Astrocyte (in vitro differentiated cells and primary cell): ENCODE results near the gene HRH2. TPM values are rescaled to one million over a fixed set of nuclear protein-coding genes. Genes with fewer than 3 reads are reported as not detected.

ENCODE experiments used
- DNase-seq: peaks from one replicate; pipeline ENCODE4 v3.0.0-alpha.2; 2010; ENCODE audit warnings: low read depth
- FAIRE-seq: peaks from 2 replicates; lab custom pipeline; 2011; peaks lifted over from hg19 to GRCh38; lab: Jason Lieb, UNC
- H2AFZ ChIP-seq: 2 replicates; pipeline ENCODE4 v1.6.0; 2012; ENCODE audit warnings: low read depth, low read length, inconsistent platforms
- H3K27ac ChIP-seq: 2 replicates; pipeline ENCODE4 v1.5.1; 2011; ENCODE audit warnings: low read depth, low read length, inconsistent platforms
- H3K27me3 ChIP-seq: 2 replicates; pipeline ENCODE4 v1.6.0; 2011; ENCODE audit warnings: low read length, inconsistent platforms; ENCODE audit not compliant: insufficient read depth
- H3K36me3 ChIP-seq: 2 replicates; pipeline ENCODE4 v1.5.1; 2011; ENCODE audit warnings: low read length, inconsistent platforms; ENCODE audit not compliant: insufficient read depth
- H3K4me1 ChIP-seq: 2 replicates; pipeline ENCODE4 v1.5.1; 2011; ENCODE audit warnings: low read length, inconsistent platforms; ENCODE audit not compliant: insufficient read depth
- H3K4me2 ChIP-seq: 2 replicates; pipeline ENCODE4 v1.6.0; 2012; ENCODE audit warnings: low read length, inconsistent platforms
- H3K4me3 ChIP-seq: 2 replicates; pipeline ENCODE4 v1.5.1; 2011; ENCODE audit warnings: low read depth, mild to moderate bottlenecking, low read length, inconsistent platforms; ENCODE audit not compliant: insufficient read depth
- H3K79me2 ChIP-seq: 2 replicates; pipeline ENCODE4 v1.6.0; 2012; ENCODE audit warnings: mild to moderate bottlenecking, low read length, inconsistent platforms; ENCODE audit not compliant: insufficient read depth
- H3K9ac ChIP-seq: 2 replicates; pipeline ENCODE4 v1.6.0; 2012; ENCODE audit warnings: mild to moderate bottlenecking, low read length, inconsistent platforms
- H3K9me3 ChIP-seq: 2 replicates; pipeline ENCODE4 v1.5.1; 2012; ENCODE audit warnings: low read depth, mild to moderate bottlenecking, low read length, inconsistent platforms; ENCODE audit not compliant: insufficient read depth
- H4K20me1 ChIP-seq: 2 replicates; pipeline ENCODE4 v1.6.0; 2012; ENCODE audit warnings: low read length, inconsistent platforms; ENCODE audit not compliant: insufficient read depth
- H3K27ac Mint-ChIP-seq: one replicate; pipeline ENCODE4 v1.8.0; 2021; ENCODE audit warnings: mild to moderate bottlenecking, mixed read lengths; ENCODE audit not compliant: unreplicated experiment
- H3K27me3 Mint-ChIP-seq: one replicate; pipeline ENCODE4 v1.8.0; 2021; ENCODE audit warnings: low read depth, mixed read lengths; ENCODE audit not compliant: unreplicated experiment
- H3K36me3 Mint-ChIP-seq: one replicate; pipeline ENCODE4 v1.8.0; 2021; ENCODE audit warnings: low read depth, mixed read lengths; ENCODE audit not compliant: unreplicated experiment
- H3K4me1 Mint-ChIP-seq: one replicate; pipeline ENCODE4 v1.8.0; 2021; ENCODE audit warnings: low read depth, mixed read lengths; ENCODE audit not compliant: unreplicated experiment
- H3K4me3 Mint-ChIP-seq: one replicate; pipeline ENCODE4 v1.8.0; 2021; ENCODE audit warnings: mild to moderate bottlenecking, moderate library complexity, mixed read lengths; ENCODE audit not compliant: unreplicated experiment
- H3K9me3 Mint-ChIP-seq: one replicate; pipeline ENCODE4 v1.8.0; 2021; ENCODE audit warnings: mild to moderate bottlenecking, mixed read lengths; ENCODE audit not compliant: unreplicated experiment
- CTCF ChIP-seq: IDR thresholded peaks from 2 replicates; pipeline ENCODE4 v1.5.1; 2011; ENCODE audit warnings: low read depth, mild to moderate bottlenecking, inconsistent platforms, low read length, moderate library complexity; ENCODE audit not compliant: insufficient read depth
- EZH2 ChIP-seq: IDR thresholded peaks from 2 replicates; pipeline ENCODE4 v1.6.1; 2012; ENCODE audit warnings: mild to moderate bottlenecking, low read length, inconsistent platforms; ENCODE audit not compliant: insufficient read depth
- total RNA-seq: library from RNA; stranded (reverse); gene quantifications from 2 replicates; pipeline ENCODE4 v1.2.1, GENCODE V29; 2021

Gene HRH2
- total RNA-seq, 1 donor from 2014 or later: 1.9 TPM

- H3K36me3 Mint-ChIP-seq: peaks cover 5% of the 10 kb centered on the region
- Histone ChIP-seq H3K4me2 (no peak overlapping the region), H3K27ac (no peak overlapping the region), H3K36me3 (no peaks in the 10 kb centered on the region), H3K4me1 (no peaks in the 10 kb centered on the region), H3K4me3 (no peak overlapping the region), H3K79me2 (no peaks in the 10 kb centered on the region), H2AFZ (no peak overlapping the region), H3K9me3 (no peaks in the 10 kb centered on the region), H3K9ac (no peak overlapping the region), H3K27me3 (no peaks in the 10 kb centered on the region), H4K20me1 (no peaks in the 10 kb centered on the region)
- DNase-seq: no peak
- peaks cover 51% of the 10 kb centered on the region for H3K27me3 Mint-ChIP-seq
- H3K9me3 Mint-ChIP-seq: peaks cover 1% of the 10 kb centered on the region
- TF ChIP-seq EZH2: no peak
- no peak for TF ChIP-seq CTCF
- FAIRE-seq: no peak
- no peaks in the 10 kb centered on the region for H3K4me1 Mint-ChIP-seq
- H3K4me3 Mint-ChIP-seq: no peak overlapping the region
- no peak overlapping the region for H3K27ac Mint-ChIP-seq
Observed at GRCh38 chr5:175685701-175686350, 28.0 kb downstream of the HRH2 start.

DNA sequence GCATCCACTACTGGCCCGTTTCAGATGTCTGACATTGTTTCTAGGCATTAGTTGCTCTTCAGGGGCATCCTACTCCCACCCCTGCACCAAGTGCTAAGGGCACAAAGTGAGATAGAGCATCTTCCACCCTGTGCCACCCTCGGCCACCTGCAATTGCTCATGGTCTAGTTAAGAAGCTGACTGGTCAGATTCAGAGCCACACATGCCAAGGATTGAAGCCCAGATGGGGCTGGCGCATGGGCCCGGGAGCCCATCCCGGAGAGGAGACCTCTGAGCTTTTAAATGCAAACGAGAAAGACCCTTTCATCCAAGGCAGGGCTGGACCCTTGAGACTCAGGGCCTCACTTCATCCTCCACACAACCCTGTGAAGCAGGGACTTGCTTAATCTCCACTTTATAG is 28.5 kb downstream of the HRH2 start:
- H3K79me2 ChIP-seq: no peaks in the 10 kb centered on the region
- H3K27me3 Mint-ChIP-seq: peaks cover 47% of the 10 kb centered on the region
- H4K20me1 ChIP-seq: no peaks in the 10 kb centered on the region
- H3K9me3 ChIP-seq: no peaks in the 10 kb centered on the region
- H3K27me3 ChIP-seq: no peaks in the 10 kb centered on the region
- DNase-seq (no peak), FAIRE-seq (no peak)
- H2AFZ ChIP-seq: no peak overlapping the region
- no peak for TF ChIP-seq EZH2
- TF ChIP-seq CTCF: no peak
- no peak overlapping the region for H3K4me3 Mint-ChIP-seq
- no peak overlapping the region for H3K4me2 ChIP-seq
- peaks cover 1% of the 10 kb centered on the region for H3K9me3 Mint-ChIP-seq
- H3K27ac ChIP-seq: no peak overlapping the region
- no peaks in the 10 kb centered on the region for H3K4me1 Mint-ChIP-seq
- H3K27ac Mint-ChIP-seq: no peak overlapping the region
- H3K9ac ChIP-seq: no peak overlapping the region
- H3K4me3 ChIP-seq: no peak overlapping the region
- H3K4me1 ChIP-seq: no peaks in the 10 kb centered on the region
- peaks cover 5% of the 10 kb centered on the region for H3K36me3 Mint-ChIP-seq
- H3K36me3 ChIP-seq: no peaks in the 10 kb centered on the region

DNA sequence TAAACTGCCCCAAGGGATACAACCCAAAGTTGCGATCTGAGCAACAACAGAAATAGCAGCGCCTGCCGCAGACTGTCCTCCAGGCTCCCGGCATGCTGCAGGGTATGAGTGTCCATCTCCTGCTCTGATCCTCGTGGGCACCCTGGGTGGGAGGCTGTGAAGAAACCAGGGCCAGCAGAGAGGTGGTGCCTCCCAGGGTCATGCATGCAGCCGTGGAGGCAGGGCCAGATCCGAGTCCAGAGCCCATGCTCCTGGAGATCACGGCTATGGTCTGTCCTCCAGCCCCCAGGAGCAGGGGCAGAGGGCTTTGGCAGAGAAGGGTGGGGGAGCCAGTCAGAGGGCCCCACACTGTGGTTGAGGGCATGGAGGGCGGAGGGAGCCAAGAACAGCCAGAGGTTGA is 29.0 kb downstream of the HRH2 start:
- Histone ChIP-seq H3K79me2 (no peaks in the 10 kb centered on the region), H3K27ac (no peak overlapping the region), H2AFZ (no peak overlapping the region), H3K4me1 (no peaks in the 10 kb centered on the region), H3K27me3 (no peaks in the 10 kb centered on the region), H3K36me3 (no peaks in the 10 kb centered on the region), H4K20me1 (no peaks in the 10 kb centered on the region), H3K9me3 (no peaks in the 10 kb centered on the region), H3K4me2 (no peak overlapping the region), H3K4me3 (no peak overlapping the region), H3K9ac (no peak overlapping the region)
- FAIRE-seq (no peak), DNase-seq (no peak)
- peaks cover 1% of the 10 kb centered on the region for H3K9me3 Mint-ChIP-seq
- no peak overlapping the region for H3K4me3 Mint-ChIP-seq
- H3K27me3 Mint-ChIP-seq: peaks cover 44% of the 10 kb centered on the region
- no peak for TF ChIP-seq CTCF
- TF ChIP-seq EZH2: no peak
- H3K4me1 Mint-ChIP-seq: no peaks in the 10 kb centered on the region
- H3K27ac Mint-ChIP-seq: no peak overlapping the region
- peaks cover 5% of the 10 kb centered on the region for H3K36me3 Mint-ChIP-seq
